HT1080 (cell line): ENCODE measurements around the gene TRIM46. TPM values are rescaled to one million over a fixed set of nuclear protein-coding genes. Genes with fewer than 3 reads are reported as not detected.

Experiments
- DNase-seq: peaks from one replicate; pipeline ENCODE4 v3.0.0-alpha.2; 2015; ENCODE audit warnings: low read depth
- total RNA-seq: library from RNA; depleted of rRNA; stranded (reverse); fragments of >200 nt; shearing (Covaris generic); gene quantifications from 2 replicates; pipeline ENCODE4 v1.2.3, GENCODE V29; 2014

TRIM46 gene
- total RNA-seq, 1 experiment from 2014 or later, result 4.1 TPM

GRCh38 chr1:155171836-155172731 lies 1.6 kb upstream of the TRIM46 start:
- no peak for DNase-seq

- DNase-seq, result peak; percentile 92
Observed at GRCh38 chr1:155172732-155173477, 744 bp upstream of the TRIM46 start, which contains the start of gene KRTCAP2. Gene KRTCAP2, minus strand, starts transcription at chr1:155173304. Its CDS starts 80 bp downstream, at chr1:155173224.

GRCh38 chr1:155174324-155175280 lies 953 bp downstream of the TRIM46 start:
- no peak for DNase-seq

GRCh38 chr1:155175281-155175926 lies 1.8 kb downstream of the TRIM46 start:
- no peak for DNase-seq

GRCh38 chr1:155175927-155176371 lies 2.3 kb downstream of the TRIM46 start:
- peak; percentile 10 for DNase-seq

GRCh38 chr1:155176544-155177071 lies 3.0 kb downstream of the TRIM46 start:
- peak; percentile 67 for DNase-seq

GRCh38 chr1:155177192-155177917 lies 3.7 kb downstream of the TRIM46 start:
- DNase-seq, result no peak

- no peak for DNase-seq
Observed at GRCh38 chr1:155177918-155178281, 4.3 kb downstream of the TRIM46 start.

- DNase-seq, result no peak
Observed at GRCh38 chr1:155178441-155179111, 4.9 kb downstream of the TRIM46 start.

- DNase-seq, result no peak
Observed at GRCh38 chr1:155179112-155180031, 5.7 kb downstream of the TRIM46 start.

GRCh38 chr1:155181371-155182051 lies 7.9 kb downstream of the TRIM46 start:
- no peak for DNase-seq

- DNase-seq, result no peak
Observed at GRCh38 chr1:155182052-155182550, 8.5 kb downstream of the TRIM46 start.

GRCh38 chr1:155183775-155184221 lies 10.1 kb downstream of the TRIM46 start:
- DNase-seq, result no peak

- DNase-seq, result no peak
Observed at GRCh38 chr1:155184351-155184811, 10.7 kb downstream of the TRIM46 start.

GRCh38 chr1:155184835-155185782 lies 11.5 kb downstream of the TRIM46 start:
- no peak for DNase-seq

- no peak for DNase-seq
Observed at GRCh38 chr1:155185783-155186066, 12.1 kb downstream of the TRIM46 start.
